ENCODE results near the gene KMT2E.

The KMT2E gene

GRCh38 chr7:104982308-104983075, 31.5 kb upstream of the KMT2E start:
- TF ChIP-seq CTCF (IDR thresholded peaks at IDR 0.05; ENCODE audit: poor library complexity, severe bottlenecking): no peak
- H3K4me1 ChIP-seq (ENCODE audit: insufficient read depth, poor library complexity, severe bottlenecking): peaks cover 38% of the 10 kb centered on the region
- DNase-seq (ENCODE audit: low spot score): no peak
- peak overlapping the region; percentile 69 for H3K4me3 ChIP-seq (ENCODE audit: severe bottlenecking)
- no peaks in the 10 kb centered on the region for H3K9me3 ChIP-seq (ENCODE audit: severe bottlenecking)
- H3K36me3 ChIP-seq (ENCODE audit: low read depth): no peaks in the 10 kb centered on the region; the same call in none of the 2 replicates
- H3K27me3 ChIP-seq (ENCODE audit: insufficient read depth, poor library complexity, severe bottlenecking): no peaks in the 10 kb centered on the region
- ATAC-seq (ENCODE audit: low read depth): no peak
- H3K27ac ChIP-seq (ENCODE audit: poor library complexity, severe bottlenecking): peak overlapping the region; percentile 85

GRCh38 chr7:104983076-104983577, 30.9 kb upstream of the KMT2E start:
- Histone ChIP-seq H3K4me3 (ENCODE audit: severe bottlenecking) (peak overlapping the region; percentile 69), H3K9me3 (ENCODE audit: severe bottlenecking) (no peaks in the 10 kb centered on the region), H3K27ac (ENCODE audit: poor library complexity, severe bottlenecking) (peak overlapping the region; percentile 85), H3K36me3 (ENCODE audit: low read depth) (no peaks in the 10 kb centered on the region; the same call in none of the 2 replicates), H3K27me3 (ENCODE audit: insufficient read depth, poor library complexity, severe bottlenecking) (no peaks in the 10 kb centered on the region), H3K4me1 (ENCODE audit: insufficient read depth, poor library complexity, severe bottlenecking) (peaks cover 38% of the 10 kb centered on the region)
- TF ChIP-seq CTCF (IDR thresholded peaks at IDR 0.05; ENCODE audit: poor library complexity, severe bottlenecking): no peak
- no peak for ATAC-seq (ENCODE audit: low read depth)
- no peak for DNase-seq (ENCODE audit: low spot score)

- H3K36me3 ChIP-seq (ENCODE audit: low read depth): no peaks in the 10 kb centered on the region; the same call in none of the 2 replicates
- peak; percentile 53 for TF ChIP-seq CTCF (IDR thresholded peaks at IDR 0.05; ENCODE audit: poor library complexity, severe bottlenecking)
- ATAC-seq (ENCODE audit: low read depth) (peak; percentile 92), DNase-seq (ENCODE audit: low spot score) (peak; percentile 84)
- peak overlapping the region; percentile 69 for H3K4me3 ChIP-seq (ENCODE audit: severe bottlenecking)
- no peaks in the 10 kb centered on the region for H3K27me3 ChIP-seq (ENCODE audit: insufficient read depth, poor library complexity, severe bottlenecking)
- H3K9me3 ChIP-seq (ENCODE audit: severe bottlenecking): no peaks in the 10 kb centered on the region
- peak overlapping the region; percentile 85 for H3K27ac ChIP-seq (ENCODE audit: poor library complexity, severe bottlenecking)
- H3K4me1 ChIP-seq (ENCODE audit: insufficient read depth, poor library complexity, severe bottlenecking): peaks cover 38% of the 10 kb centered on the region
Measured at GRCh38 chr7:104983578-104984539, 30.1 kb upstream of the KMT2E start.

- DNase-seq (ENCODE audit: low spot score): no peak
- peak overlapping the region; percentile 85 for H3K27ac ChIP-seq (ENCODE audit: poor library complexity, severe bottlenecking)
- peak overlapping the region; percentile 69 for H3K4me3 ChIP-seq (ENCODE audit: severe bottlenecking)
- no peaks in the 10 kb centered on the region; the same call in none of the 2 replicates for H3K36me3 ChIP-seq (ENCODE audit: low read depth)
- TF ChIP-seq CTCF (IDR thresholded peaks at IDR 0.05; ENCODE audit: poor library complexity, severe bottlenecking): no peak
- no peak for ATAC-seq (ENCODE audit: low read depth)
- peaks cover 33% of the 10 kb centered on the region for H3K4me1 ChIP-seq (ENCODE audit: insufficient read depth, poor library complexity, severe bottlenecking)
- H3K9me3 ChIP-seq (ENCODE audit: severe bottlenecking): no peaks in the 10 kb centered on the region
- no peaks in the 10 kb centered on the region for H3K27me3 ChIP-seq (ENCODE audit: insufficient read depth, poor library complexity, severe bottlenecking)
Measured at GRCh38 chr7:104984585-104985258, 29.3 kb upstream of the KMT2E start.
